GM10847 (cell line): ENCODE measurements around the gene TREH.

Experiments used
- POLR2A ChIP-seq: IDR thresholded peaks from 2 replicates; pipeline ENCODE4 v1.6.1; 2011; ENCODE audit not compliant: insufficient read length; ENCODE audit errors: extremely low read depth

The TREH gene

DNA sequence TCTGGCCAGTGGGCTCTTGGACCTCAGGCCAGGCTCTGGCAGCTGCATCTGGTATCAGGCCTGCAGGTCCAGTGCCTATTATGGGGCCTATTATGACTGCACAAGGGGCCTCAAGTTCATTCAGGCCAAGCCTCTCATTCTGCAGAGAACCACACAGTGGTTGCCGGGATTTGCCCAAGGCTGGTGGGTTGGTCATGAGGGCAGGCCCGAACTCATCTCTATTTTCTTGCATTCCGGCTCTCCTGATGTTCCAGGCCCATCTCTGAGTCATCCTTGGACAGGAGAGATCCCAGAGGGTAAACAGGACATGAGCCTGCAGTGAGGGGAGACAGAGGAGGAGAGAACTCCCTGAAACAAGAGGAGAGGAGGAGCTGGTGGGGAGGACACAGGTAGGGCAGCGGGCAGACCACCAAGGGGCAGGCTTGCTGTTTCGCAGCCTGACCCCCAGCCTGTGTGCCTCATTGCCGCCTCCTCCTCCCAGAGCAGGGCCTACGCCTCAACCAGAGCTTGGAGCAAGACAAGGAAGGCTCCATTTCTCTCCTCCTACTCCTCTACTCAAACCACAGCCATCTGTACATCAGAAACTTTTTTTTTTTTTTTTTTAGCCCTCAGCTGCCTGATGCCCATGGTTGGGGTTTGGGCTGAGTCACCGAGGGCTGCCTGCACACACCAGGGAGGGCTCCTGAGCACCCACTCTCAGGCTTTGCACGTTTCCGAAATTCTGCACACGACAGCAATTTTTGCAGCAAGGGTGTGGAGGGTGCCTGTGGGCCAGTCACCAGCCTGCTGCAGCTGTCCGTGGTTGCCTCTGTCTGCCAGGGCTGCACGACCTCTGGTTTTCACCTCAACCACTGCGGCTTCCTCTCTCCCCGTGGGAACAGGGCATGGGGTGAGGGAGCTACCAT lies 12.7 kb upstream of the TREH start:
- TF ChIP-seq POLR2A: no peak

DNA sequence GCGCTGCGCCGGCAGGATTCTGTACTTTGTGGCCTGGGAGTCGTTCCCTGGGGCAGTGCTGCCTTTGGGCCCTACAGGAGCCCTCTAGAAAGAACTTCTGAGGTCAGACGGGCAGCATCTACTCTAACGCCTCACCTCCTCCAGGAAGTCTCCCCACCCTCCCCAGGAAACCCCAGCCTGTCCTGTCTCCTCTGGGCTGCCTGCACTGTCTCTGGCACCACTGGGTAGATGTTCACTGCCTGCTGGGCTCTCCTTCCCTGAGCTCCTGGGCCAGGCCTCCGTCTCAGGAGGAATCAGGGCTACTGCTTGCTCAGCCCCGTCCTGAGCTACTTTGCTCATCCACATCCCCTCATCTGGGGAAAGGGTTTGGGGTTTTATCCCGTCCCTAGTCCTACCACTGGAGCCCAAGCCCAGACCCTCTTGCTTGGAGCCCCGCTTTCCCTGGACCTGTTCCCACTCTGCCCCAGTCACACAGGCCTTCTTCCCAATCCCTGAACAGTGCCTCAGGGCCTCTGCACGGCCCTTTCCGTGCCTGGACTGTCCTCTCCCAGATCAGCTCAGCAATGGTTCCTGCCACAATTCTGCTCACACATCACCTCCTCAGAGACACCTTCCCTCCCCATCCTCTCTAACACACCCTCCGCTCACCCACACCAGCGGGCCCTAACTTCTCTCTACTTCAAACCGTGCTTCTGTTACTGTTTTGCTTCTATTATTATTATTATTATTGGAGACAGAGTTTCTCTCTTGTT lies 11.3 kb upstream of the TREH start:
- no peak for TF ChIP-seq POLR2A

DNA sequence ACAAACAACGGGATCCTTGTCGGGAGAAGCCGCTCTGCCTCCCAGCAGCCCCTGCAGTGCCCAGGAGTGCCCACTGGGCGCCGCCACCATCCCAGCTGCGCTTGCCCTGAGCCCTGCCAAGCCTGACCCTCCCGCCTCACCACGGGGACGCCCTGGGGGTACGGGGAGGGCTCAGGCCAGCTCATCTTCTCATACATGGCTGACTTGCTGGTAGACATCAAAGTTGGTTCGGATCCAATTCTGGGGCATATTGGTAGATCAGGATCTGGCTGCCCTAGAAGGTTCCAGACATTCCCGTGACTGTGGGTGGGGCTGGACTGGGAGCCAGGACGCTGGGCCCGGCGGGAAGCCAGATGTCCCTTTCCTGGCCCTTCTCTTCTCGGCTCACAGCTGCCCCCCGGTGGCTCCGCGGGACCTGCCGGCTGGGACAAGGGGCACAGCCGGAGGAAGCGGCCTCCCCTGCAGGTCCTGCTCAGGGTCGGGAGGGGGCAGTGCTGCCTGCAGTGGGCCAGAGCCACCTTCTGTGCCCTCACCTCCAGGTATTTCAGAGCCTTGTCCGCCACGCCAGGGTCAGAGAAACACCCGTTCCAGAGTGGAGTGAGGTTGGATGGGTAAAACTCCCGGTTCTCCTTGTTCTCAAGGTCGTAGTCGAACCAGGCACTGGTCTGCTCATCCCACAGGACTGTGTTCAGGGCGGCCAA lies 10.6 kb upstream of the TREH start:
- TF ChIP-seq POLR2A: no peak

DNA sequence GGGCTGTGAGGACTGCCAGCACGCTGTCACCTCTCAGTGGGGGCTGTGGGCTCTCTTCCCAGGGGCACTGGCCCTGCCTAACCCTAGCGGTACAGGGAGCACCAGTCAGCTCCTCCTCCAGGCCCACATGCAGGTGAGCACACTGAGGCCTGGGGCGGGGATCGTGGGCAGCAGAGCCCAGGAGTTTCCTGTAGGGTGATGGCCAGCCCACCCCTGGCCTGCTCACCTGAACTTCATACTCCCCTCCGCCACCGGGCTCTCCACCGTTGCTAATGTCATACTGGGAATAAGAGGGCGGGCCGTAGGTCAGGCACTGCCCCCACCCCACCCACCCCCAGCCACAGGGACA lies 10.0 kb upstream of the TREH start:
- TF ChIP-seq POLR2A: no peak

DNA sequence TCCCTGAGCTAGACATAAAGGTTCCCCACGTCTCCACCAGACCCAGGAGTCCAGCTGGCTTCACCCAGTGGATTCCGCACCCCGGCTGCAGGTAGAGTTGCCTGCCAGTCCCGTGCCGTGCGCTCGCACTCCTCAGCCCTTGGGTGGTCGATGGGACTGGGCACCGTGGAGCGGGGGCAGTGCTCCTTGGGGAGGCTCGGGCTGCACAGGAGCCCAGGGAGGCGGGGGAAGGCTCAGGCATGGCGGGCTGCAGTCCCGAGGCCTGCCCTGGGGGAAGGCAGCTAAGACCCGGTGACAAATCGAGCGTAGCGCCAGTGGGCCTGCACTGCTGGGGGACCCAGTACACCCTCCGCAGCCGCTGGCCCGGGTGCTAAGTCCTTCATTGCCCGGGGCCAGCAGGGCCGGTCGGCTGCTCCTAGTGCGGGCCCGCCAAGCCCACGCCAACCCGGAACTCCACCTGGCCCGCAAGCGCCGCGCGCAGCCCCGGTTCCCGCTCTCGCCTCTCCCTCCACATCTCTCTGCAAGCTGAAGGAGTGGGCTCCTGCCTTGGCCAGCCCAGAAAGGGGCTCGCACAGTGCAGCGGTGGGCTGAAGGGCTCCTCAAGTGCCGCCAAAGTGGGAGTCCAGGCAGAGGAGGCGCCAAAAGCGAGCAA lies 9.5 kb upstream of the TREH start:
- TF ChIP-seq POLR2A: no peak

DNA sequence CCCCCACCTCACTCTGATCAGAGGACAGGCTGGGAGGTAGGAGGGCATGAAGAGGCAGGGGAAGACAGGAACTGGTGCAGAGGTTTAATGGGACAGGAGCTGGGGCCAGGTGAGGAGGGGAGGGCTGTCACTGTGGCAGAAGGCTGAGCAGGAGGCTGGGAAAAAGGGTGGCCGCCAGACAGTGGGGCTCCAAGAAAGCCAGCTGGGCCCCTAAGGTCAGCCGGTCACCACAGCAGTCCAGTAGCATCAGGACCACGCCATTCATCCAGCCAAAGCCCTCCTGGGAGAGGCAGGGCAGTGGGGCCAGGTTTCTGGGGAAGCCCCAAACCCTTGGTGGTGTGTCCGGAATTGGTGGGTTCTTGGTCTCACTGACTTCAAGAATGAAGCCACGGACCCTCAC lies 8.5 kb upstream of the TREH start:
- TF ChIP-seq POLR2A: no peak

DNA sequence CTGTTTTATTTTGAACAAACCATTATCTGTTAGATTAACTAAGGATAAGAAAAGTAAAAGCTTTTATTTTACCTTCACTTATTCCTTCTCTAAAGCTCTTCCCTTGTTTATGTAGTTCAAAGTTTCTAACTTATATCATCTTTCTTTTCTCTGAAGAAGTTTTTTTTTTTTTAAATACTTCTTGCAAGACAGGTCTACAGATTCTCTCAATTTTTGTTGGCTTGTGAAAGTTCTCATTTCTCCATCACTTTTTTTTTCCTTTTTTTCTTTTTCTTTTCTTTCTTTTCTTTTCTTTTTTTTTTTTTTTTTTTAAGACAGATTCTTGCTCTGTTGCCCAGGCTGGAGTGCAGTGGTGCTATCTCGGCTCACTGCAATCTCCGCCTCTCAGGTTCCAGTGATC lies 4.7 kb upstream of the TREH start:
- no peak for TF ChIP-seq POLR2A

DNA sequence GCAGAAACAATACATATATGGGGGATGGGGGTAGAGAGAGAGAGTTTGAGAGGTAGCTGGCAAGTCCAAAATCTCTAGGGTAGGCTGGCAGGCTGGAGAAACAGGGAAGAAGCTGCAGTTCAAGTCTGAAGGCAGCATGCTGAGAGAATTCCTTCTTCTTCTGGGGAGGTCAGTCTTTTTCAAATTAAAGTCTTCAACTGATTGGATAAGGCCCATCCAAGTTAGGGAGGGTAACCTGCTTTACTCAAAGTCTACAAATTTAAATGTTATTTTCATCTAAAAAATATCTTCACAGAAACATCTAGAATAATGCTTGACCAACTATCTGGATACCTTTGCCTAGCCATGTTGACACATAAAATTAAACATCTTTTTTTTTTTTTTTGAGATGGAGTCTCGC lies 2.9 kb upstream of the TREH start:
- TF ChIP-seq POLR2A: no peak

DNA sequence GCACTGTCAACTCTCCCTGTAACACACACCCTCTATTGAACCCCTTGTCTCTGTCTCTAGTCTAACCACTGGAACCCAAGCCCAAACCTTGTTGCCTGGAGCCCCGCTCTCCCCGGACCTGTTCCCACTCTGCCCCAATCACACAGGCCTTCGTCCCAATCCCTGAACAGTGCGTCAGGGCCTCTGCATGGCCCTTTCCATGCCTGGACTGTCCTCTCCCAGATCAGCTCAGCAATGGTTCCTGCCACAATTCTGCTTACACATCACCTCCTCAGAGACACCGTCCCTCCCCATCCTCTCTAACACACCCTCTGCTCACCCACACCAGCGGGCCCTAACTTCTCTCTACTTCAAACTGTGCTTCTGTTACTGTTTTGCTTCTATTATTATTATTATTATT lies 1.5 kb downstream of the TREH start:
- TF ChIP-seq POLR2A: no peak

DNA sequence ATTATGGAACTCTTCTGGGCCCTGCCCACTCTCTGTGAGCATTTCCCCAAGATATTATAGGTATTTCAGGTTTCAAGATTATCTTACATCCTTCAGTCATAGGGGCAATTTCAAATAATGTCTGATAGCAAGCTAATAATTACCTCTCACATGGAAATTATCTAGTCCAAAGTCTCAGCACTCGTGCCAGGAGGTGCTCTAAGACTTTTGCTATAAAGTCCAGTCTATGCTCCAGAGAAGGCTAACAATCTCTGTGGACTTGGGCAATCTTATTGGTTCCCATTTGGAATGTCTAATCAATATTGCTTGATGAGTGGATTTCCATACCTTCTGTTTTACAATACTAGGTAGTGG lies 5.4 kb downstream of the TREH start:
- no peak for TF ChIP-seq POLR2A

DNA sequence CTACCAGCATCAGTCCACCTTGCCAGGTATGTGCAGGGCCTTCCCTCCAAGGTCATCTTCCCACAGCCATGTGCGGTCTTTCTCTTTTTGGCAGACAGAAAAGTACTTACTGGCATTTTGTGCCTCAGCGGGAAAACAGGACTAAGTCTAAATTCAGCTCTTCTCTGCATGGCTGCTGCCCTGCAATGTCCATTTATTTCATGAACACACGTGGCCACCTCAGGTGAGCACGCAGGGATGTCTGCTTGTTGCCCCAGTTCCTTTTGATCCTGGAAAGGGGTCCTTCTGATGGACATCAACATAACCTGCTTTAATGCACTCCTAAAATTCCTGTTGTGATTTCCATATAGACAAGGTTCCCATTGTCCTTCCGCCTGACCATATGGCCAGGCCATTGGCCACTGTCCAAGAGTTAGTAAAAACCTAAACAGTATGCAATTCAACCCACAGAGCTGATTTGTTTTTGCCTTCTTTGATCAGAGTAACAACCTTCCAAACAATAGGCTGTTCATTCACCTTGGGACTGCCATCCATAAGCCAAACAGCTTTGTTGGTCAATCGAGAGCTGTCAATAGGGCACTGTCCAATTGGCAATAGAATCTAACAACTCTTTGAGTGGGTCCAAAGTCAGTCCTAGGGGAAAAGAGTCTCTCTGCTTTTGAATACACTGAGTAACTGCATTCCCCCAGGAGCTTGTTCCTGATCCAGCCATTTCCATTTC lies 5.9 kb downstream of the TREH start:
- TF ChIP-seq POLR2A: no peak

DNA sequence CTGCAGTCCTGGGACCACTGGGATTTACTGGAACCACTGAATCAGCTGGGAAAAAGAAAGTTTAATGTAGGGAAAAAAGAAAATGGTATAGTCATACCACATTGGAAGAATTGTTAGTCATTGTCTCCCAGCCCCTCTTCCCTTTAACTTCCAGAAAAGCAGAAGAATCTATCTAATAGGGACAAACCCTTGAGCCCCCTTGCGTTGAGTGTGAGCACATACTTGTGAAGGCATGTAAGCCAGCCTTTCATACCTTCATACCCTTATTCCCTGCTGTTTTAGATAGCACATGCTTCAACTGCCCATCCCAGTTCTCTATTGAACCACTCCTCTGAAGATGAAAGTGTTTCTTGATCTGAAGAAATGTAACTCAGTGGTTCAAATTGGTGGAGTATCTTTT lies 6.6 kb downstream of the TREH start:
- TF ChIP-seq POLR2A: no peak

DNA sequence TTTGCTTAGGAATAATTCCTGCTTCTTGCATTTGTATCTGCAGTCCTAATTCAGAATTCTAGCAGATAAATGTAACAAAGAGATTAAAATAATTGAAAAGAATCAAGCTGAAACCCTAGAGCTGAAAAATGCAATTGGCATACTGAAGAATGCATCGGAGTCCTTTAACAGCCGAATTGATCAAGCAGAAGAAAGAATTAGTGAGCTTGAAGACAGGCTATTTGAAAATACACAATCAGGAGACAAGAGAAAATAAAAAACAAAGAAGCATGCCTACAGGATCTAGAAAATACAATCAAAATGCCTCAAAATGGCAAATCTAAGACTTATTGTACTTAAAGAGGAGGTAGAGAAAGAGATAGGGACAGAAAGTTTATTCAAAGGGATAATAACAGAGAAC lies 8.2 kb downstream of the TREH start:
- no peak for TF ChIP-seq POLR2A

DNA sequence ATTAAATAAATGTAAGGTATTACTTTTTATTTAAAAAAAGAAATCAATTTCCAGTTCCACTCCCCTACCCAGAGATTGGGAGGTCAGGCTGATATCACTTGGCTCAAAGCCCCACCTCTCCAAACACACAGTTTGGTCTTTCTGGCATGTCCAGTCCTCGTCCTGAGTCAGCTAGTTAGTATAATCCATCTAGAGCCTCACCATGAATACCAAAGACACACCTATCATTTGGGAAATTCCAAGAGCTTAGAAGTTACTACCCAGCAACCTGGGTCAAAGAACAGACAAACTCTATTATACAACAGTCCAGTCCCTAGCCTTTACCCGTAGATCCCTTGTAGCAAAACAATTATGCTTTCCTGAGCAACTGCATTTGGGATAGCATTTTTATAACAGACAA lies 9.4 kb downstream of the TREH start:
- TF ChIP-seq POLR2A: no peak

DNA sequence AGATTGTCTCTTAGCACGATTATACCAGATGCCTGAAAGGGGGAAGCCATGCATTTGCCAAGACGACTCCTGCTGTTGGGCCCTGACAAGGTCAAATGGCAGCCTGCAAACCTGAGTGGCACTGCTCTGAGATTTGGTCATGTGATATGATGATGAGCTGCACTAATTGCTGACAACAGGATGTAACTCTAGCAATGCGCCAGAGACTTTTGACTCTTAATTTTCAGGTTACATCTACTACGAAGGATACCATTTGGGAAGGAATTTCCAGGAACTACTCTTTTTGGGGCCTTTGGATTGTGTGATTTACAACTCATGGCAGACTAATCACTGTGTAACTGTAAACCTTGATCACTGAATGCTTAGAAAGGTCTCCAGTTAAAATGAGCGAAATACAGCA lies 13.1 kb downstream of the TREH start:
- TF ChIP-seq POLR2A: no peak

DNA sequence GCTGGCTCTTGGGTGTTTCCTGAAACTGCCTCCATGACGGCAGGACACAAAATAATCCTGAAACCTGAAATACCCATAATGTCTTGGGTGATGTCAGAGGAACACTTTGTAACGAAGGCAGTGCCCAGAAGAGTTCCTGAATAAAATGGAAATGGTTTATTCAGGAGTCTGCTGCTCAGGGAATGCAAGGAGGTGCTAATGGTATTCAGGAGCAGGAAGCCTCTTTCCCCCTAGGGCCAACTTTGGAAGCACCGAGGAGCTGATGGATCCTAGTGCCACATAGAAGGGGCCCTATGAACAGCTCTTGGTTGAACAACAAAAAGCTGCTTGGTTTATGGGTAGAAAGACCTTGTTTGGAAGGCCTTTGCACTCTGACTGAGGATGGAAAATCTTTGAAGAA lies 15.5 kb downstream of the TREH start:
- TF ChIP-seq POLR2A: no peak

DNA sequence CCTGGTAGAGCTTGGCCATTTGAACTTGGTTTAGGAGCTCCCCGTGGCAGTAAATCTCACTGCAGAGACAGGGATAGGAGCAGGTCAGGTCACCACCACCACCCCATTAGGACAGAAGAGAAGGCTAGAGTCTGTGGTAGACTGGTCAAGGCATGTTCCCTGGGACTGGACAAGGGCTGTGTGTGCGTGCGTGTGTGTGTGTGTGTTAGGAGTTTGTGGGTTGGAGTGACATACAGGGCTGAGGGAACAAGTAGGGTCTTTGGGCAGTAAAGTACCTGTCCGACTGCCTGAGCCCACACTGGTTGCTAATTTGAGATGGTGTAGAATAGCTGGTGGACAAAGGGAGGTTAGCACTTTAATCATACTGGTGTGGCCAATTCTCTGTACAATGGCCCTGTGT lies 16.1 kb downstream of the TREH start:
- TF ChIP-seq POLR2A: no peak
